ENCODE results near the gene CARNS1. TPM values are rescaled to one million over a fixed set of nuclear protein-coding genes. Genes with fewer than 3 reads are reported as not detected.

The CARNS1 gene
- total RNA-seq, 2 experiments from 2014 or later = 6.2 to 6.9 TPM

DNA sequence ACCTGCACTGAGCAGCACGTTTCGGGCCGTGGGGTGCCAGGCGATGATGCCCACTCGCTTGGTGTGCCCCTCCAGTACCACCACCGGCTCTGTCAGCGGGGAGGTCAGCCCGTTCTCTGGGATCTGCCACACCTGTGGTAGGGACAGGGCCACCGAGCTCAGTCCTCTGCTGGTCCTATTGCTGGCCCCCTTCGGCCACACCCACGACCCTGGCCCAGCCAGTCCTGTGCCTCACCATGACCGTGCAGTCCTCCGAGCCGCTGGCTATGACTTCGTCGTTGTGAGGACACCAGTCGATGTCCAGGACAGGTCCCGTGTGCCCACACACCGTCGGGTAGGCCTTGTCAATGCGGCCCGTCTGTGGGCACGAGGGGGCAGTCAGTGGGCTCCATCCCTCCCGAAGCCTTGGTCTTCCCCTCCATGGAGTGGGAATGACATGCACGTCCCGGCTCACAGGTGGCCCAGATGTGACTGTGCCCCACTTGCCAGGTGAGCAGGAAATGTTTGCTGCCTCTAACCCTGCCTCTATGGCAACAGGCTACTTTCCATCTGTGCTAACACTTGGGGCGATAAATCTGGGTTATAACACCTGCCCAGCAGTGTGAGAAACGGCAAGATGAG is 26.4 kb downstream of the CARNS1 start:
- Mint-ChIP-seq H3K4me1 (ENCODE audit: low read depth) (peaks cover 59% of the 10 kb centered on the region), H3K27me3 (no peaks in the 10 kb centered on the region), H3K36me3 (ENCODE audit: low read depth) (peaks cover 30% of the 10 kb centered on the region), H3K4me3 (peak overlapping the region; percentile 20), H3K9me3 (no peaks in the 10 kb centered on the region), H3K27ac (peak overlapping the region; percentile 26)
- ATAC-seq (no peak), DNase-seq (no peak)
- CTCF ChIA-PET = interaction anchor here (0.9 kb wide), 1 partner anchor 96 kb away, joined by 4 read pairs; no protein-coding TSS in a partner anchor
- POLR2A ChIA-PET = interaction anchor here (0.8 to 10.8 kb wide), 8 partner anchors 21 to 50 kb away, joined by 3 to 178 read pairs (median 4); partner anchors contain the start of genes PPP1CA, RAD9A and TBC1D10C
- intact Hi-C loops (cut with micrococcal nuclease) = no loop called here
- TF ChIP-seq, protein P1, sequence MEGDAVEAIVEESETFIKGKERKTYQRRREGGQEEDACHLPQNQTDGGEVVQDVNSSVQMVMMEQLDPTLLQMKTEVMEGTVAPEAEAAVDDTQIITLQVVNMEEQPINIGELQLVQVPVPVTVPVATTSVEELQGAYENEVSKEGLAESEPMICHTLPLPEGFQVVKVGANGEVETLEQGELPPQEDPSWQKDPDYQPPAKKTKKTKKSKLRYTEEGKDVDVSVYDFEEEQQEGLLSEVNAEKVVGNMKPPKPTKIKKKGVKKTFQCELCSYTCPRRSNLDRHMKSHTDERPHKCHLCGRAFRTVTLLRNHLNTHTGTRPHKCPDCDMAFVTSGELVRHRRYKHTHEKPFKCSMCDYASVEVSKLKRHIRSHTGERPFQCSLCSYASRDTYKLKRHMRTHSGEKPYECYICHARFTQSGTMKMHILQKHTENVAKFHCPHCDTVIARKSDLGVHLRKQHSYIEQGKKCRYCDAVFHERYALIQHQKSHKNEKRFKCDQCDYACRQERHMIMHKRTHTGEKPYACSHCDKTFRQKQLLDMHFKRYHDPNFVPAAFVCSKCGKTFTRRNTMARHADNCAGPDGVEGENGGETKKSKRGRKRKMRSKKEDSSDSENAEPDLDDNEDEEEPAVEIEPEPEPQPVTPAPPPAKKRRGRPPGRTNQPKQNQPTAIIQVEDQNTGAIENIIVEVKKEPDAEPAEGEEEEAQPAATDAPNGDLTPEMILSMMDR (IDR thresholded peaks at IDR 0.05) = no peak

DNA sequence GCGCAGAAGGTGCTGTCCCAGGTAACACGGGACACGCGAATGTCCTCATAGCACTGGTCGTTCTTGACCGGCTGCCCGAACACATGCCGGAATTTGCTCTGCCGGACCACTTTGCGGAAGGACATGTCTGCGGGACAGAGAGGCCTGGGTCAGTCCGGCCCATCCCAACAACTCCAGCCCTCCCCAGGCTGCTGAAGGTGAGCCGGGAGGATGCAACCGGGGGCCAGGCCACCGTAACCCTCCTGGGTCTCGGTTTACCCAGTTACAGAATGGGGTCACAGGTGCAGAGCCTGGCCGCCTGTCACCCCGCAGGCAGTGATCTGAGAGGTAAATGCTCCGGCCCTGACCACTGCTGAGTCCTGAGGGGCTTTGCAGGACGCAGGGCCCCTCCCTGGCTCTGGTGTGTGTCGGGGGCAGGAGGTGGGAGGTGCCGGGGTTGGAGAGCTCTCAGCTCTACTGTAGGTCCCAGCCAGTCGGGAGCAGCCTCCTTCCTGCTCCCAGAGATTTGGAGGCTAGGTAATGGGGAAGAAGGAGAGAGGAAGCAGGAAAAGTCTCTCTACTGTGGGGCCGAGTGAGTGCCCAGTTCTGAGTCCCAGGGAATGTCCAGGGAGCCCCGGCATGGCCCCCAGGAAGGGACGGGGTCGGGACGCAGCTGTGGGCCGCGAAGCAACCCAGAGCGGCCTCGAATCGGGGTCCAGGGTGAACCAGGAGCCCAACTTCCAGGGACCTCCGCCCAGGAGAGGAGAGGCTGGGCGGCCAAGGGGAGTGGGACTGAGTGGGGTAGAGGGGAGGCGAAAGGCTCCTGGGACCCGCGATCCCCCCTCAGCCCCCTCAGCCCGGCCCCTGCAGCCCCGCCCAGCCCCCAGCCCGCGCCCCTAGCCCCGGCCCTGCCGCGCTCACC is 27.3 kb downstream of the CARNS1 start:
- H3K9me3 Mint-ChIP-seq = no peaks in the 10 kb centered on the region
- peaks cover 22% of the 10 kb centered on the region for H3K36me3 Mint-ChIP-seq (ENCODE audit: low read depth)
- intact Hi-C loops (cut with micrococcal nuclease) = no loop called here
- H3K4me3 Mint-ChIP-seq = peak overlapping the region; percentile 50
- H3K27me3 Mint-ChIP-seq = no peaks in the 10 kb centered on the region
- H3K4me1 Mint-ChIP-seq (ENCODE audit: low read depth) = peaks cover 64% of the 10 kb centered on the region
- DNase-seq = no peak
- ChIA-PET CTCF (no interaction called here), POLR2A (interaction anchor here (1.2 to 2.3 kb wide), 2 partner anchors 14 to 42 kb away, joined by 3 to 7 read pairs; partner anchors contain the start of gene RPS6KB2)
- H3K27ac Mint-ChIP-seq = peak overlapping the region; percentile 26
- no peak for ATAC-seq
- TF ChIP-seq, protein P1 (IDR thresholded peaks at IDR 0.05) = no peak

DNA sequence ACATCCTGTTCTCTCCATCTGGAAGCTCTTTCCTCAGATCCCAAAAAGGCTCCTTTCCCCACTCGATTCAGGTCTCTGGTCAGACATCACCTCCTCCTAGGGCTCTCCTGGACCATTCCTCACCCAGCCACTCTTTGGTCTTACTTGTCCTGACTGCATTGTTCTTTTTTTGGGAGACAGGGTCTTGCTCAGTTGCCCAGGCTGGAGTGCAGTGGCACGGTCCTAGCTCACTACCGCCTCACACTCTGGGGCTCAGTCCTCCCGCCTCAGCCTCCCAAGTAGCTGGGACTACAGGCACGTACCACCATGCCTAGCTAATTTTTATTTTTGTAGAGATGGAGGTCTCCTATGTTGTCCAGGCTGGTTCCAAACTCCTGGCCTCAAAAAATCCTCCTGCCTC is 30.0 kb downstream of the CARNS1 start:
- CTCF ChIA-PET = no interaction called here

DNA sequence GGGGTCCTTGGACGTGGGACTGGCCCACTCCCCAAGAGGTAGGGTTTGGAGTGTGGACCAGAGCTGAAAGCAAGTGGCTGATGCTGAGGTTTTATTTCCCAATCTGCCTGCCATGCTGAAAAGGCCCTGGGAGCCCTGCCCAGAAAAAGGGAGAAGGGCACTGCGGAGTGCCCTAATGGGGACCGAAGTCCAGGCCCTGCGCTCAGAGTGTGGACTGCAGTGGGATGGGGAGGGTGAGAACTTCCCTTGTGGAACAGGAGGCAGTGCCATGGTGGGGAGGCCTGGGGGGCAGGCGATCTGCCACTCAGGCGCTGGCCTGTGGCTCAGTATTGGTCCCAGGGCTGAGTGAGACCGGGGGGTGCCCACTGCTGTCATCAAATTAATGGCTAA is 32.7 kb downstream of the CARNS1 start:
- peaks cover 46% of the 10 kb centered on the region for H3K4me1 Mint-ChIP-seq (ENCODE audit: low read depth)
- intact Hi-C loops (cut with micrococcal nuclease) = no loop called here
- TF ChIP-seq, protein P1 (IDR thresholded peaks at IDR 0.05) = no peak
- ChIA-PET CTCF (interaction anchor here (1.1 kb wide), 1 partner anchor 21 kb away, joined by 3 read pairs; no protein-coding TSS in a partner anchor), POLR2A (interaction anchor here (0.8 to 2.0 kb wide), 4 partner anchors 9 to 47 kb away, joined by 3 to 6 read pairs (median 3); partner anchors contain the start of genes PPP1CA and PTPRCAP)
- no peaks in the 10 kb centered on the region for H3K9me3 Mint-ChIP-seq
- no peak for ATAC-seq
- H3K27ac Mint-ChIP-seq = no peak overlapping the region
- no peaks in the 10 kb centered on the region for H3K36me3 Mint-ChIP-seq (ENCODE audit: low read depth)
- no peaks in the 10 kb centered on the region for H3K27me3 Mint-ChIP-seq
- no peak for DNase-seq
- H3K4me3 Mint-ChIP-seq = no peak overlapping the region

More for the DNA sequence above, 30.0 kb downstream of the CARNS1 start:
- DNase-seq = no peak
- TF ChIP-seq, protein P1 (IDR thresholded peaks at IDR 0.05) = no peak
- H3K9me3 Mint-ChIP-seq = no peaks in the 10 kb centered on the region
- H3K4me1 Mint-ChIP-seq (ENCODE audit: low read depth) = peaks cover 66% of the 10 kb centered on the region
- H3K27me3 Mint-ChIP-seq = no peaks in the 10 kb centered on the region
- H3K27ac Mint-ChIP-seq = peak overlapping the region; percentile 71
- H3K4me3 Mint-ChIP-seq = peak overlapping the region; percentile 64
- no peak for ATAC-seq
- POLR2A ChIA-PET = interaction anchor here (0.8 to 1.3 kb wide), 5 partner anchors 8 to 47 kb away, joined by 3 to 4 read pairs (median 3); partner anchors contain the start of gene PTPRCAP
- intact Hi-C loops (cut with micrococcal nuclease) = no loop called here
- H3K36me3 Mint-ChIP-seq (ENCODE audit: low read depth) = no peaks in the 10 kb centered on the region

Data from activated CD8-positive, alpha-beta T cell treated with anti-CD3 and anti-CD28 coated beads for 36 hours (primary cell).